Testis (tissue), 3 donors: Measurements from ENCODE around the gene PLSCR4. TPM values are rescaled to one million over a fixed set of nuclear protein-coding genes. Genes with fewer than 3 reads are reported as not detected.

Source experiments
- DNase-seq: peaks from one replicate; pipeline ENCODE4 v3.0.0-alpha.2; 2019
- H3K27ac ChIP-seq, 2 donors: fragments of 200-600 bp; sonication (generic); one replicate each; pipeline ENCODE4 v1.5.1; 2019
- H3K27me3 ChIP-seq: fragments of 200-600 bp; sonication (generic); one replicate; pipeline ENCODE4 v1.5.1; 2019
- H3K36me3 ChIP-seq: fragments of 200-600 bp; sonication (generic); one replicate; pipeline ENCODE4 v1.5.1; 2017; ENCODE audit warnings: low read depth; ENCODE audit errors: missing control alignments
- H3K4me1 ChIP-seq: fragments of 200-600 bp; sonication (generic); one replicate; pipeline ENCODE4 v1.5.1; 2019
- H3K4me3 ChIP-seq, 2 donors: fragments of 200-600 bp; sonication (generic); one replicate each; pipeline ENCODE4 v1.5.1; 2017 to 2019
- H3K9me3 ChIP-seq: fragments of 200-600 bp; sonication (generic); one replicate; pipeline ENCODE4 v1.5.1; 2017
- POLR2A ChIP-seq: fragments of 450-650 bp; IDR thresholded peaks from one replicate; pipeline ENCODE4 v1.6.1; 2017; ENCODE audit warnings: antibody characterized with exemption, mild to moderate bottlenecking, moderate library complexity
- WGBS, 2 donors: methylation state at CpG; one replicate each; pipeline ENCODE4 v1.1.5; 2018; 5-methylcytosine and 5-hydroxymethylcytosine counted together
- intact Hi-C: fragments of 100-400 bp; cut with DNase I; formaldehyde crosslinking; loops from one replicate; pipeline ENCODE4 v1.15.1; 2023; ENCODE audit warnings: low total_unique reads
- polyA plus RNA-seq: library from polyadenylated mRNA; stranded (reverse); fragments of 350-450 nt; fragmentation: Illumina TruSeq; extraction: RNeasy Lipid Tissue Mini Kit (QIAGEN cat#74804); gene quantifications from one replicate; pipeline ENCODE4 v1.2.3, GENCODE V29; 2014; ENCODE audit warnings: low read depth, low replicate concordance; ENCODE audit not compliant: insufficient read depth
- total RNA-seq, 2 donors: library from RNA; depleted of rRNA; stranded (reverse); fragments of >200 nt; gene quantifications; one replicate each; pipeline ENCODE4 v1.2.3, GENCODE V29; 2016
- TF ChIP-seq, protein P1 (sequence below), 3 experiments: fragments of 450-650 bp in 2 of 3; fragments of 200-600 bp in 1 of 3; sonication (generic) in 1 of 3; IDR thresholded peaks; one replicate each; pipeline ENCODE4 v1.5.1; 2016 to 2019; ENCODE audit warnings: antibody characterized with exemption in 3 of 3, mild to moderate bottlenecking in 2 of 3, moderate library complexity in 1 of 3

Gene PLSCR4
- total and polyA plus RNA-seq, 3 donors from 2014 or later, result 42.5 to 96.3 (median 89.1) TPM

DNA sequence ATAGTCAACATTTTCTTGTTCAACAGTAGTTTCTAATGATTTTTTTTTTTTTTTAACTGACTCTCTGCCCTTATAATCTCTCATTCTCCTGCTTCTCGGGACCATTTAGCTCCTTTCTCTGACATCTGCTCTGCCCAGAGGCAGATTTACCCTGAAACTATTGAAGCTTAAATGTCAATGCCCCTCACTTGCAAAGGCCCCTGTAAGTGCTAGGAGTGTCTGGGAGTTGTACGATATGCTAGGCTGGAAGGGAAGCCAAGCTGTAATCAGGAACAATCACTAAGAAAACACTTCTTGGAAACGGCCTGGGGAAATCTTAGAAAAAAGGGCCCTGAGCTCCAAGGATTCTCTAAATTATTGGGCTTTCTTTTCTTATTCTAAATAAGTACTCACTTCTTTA, 84.1 kb downstream of the PLSCR4 start:
- intact Hi-C loops, result no loop called here
- no peaks in the 10 kb centered on the region for H3K36me3 ChIP-seq
- no peak overlapping the region for H3K27ac ChIP-seq
- H3K9me3 ChIP-seq, result no peaks in the 10 kb centered on the region
- no peaks in the 10 kb centered on the region for H3K4me1 ChIP-seq
- WGBS, 2 donors, result 47 to 58% methylated on average over 3 of the region's 3 CpGs
- no peak overlapping the region for H3K4me3 ChIP-seq
- TF ChIP-seq, protein P1, sequence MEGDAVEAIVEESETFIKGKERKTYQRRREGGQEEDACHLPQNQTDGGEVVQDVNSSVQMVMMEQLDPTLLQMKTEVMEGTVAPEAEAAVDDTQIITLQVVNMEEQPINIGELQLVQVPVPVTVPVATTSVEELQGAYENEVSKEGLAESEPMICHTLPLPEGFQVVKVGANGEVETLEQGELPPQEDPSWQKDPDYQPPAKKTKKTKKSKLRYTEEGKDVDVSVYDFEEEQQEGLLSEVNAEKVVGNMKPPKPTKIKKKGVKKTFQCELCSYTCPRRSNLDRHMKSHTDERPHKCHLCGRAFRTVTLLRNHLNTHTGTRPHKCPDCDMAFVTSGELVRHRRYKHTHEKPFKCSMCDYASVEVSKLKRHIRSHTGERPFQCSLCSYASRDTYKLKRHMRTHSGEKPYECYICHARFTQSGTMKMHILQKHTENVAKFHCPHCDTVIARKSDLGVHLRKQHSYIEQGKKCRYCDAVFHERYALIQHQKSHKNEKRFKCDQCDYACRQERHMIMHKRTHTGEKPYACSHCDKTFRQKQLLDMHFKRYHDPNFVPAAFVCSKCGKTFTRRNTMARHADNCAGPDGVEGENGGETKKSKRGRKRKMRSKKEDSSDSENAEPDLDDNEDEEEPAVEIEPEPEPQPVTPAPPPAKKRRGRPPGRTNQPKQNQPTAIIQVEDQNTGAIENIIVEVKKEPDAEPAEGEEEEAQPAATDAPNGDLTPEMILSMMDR (IDR thresholded peaks at IDR 0.05), result no peak
- no peak for TF ChIP-seq POLR2A
- DNase-seq, result no peak
- H3K27me3 ChIP-seq, result no peaks in the 10 kb centered on the region

DNA sequence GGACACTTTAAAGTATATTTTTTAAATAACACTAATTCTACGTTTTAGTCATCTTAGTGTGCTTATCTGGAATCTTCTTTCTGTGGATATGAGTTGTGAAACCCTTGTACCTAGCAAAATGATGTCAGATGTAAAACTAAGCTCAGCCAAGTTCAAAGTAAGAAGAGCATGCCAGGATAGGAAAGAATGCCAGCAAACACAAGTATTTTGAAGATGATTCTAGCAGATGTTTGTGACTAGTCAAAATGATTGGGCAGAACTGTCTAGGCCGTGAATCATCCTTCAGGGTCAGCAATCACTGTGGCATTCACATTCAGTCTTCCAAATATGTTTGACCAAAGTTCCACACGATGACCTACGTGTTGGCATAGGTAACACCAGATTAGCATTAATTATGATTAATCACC, 84.5 kb downstream of the PLSCR4 start:
- intact Hi-C loops, result no loop called here
- WGBS, 2 donors, result 69 to 73% methylated on average over 4 of the region's 4 CpGs
- TF ChIP-seq POLR2A, result no peak
- no peak for DNase-seq
- no peaks in the 10 kb centered on the region for H3K9me3 ChIP-seq
- no peaks in the 10 kb centered on the region for H3K36me3 ChIP-seq
- no peak overlapping the region for H3K27ac ChIP-seq
- no peaks in the 10 kb centered on the region for H3K4me1 ChIP-seq
- H3K4me3 ChIP-seq, result no peak overlapping the region
- no peaks in the 10 kb centered on the region for H3K27me3 ChIP-seq

DNA sequence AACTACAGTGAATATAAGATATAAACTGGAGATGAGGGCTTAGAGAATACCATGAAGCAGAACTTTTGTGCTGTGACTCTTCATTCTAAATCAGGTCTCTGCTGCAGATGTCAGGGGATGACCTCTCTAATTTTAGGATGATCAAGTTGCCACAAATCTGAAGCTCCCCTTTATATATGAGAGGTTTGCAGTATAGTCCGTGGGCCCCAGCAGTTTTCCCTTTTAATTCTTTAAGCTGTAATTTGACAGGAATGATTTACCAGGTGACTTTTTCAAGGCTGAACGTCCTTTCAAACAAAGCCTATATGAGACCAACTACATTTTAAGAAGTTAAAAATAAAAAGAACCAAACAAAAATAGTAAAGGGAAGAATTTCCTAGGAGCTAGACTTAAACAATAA, 85.0 kb downstream of the PLSCR4 start:
- Histone ChIP-seq H3K4me3 (no peak overlapping the region), H3K27me3 (no peaks in the 10 kb centered on the region), H3K4me1 (no peaks in the 10 kb centered on the region), H3K9me3 (no peaks in the 10 kb centered on the region), H3K36me3 (no peaks in the 10 kb centered on the region), H3K27ac (no peak overlapping the region)
- whole genome bisulfite sequencing, 2 donors, result 80 to 89% methylated on average over 2 of the region's 2 CpGs
- DNase-seq, result no peak
- no peak for TF ChIP-seq POLR2A
- TF ChIP-seq, protein P1 (IDR thresholded peaks at IDR 0.05), result no peak
- intact Hi-C loops, result no loop called here

DNA sequence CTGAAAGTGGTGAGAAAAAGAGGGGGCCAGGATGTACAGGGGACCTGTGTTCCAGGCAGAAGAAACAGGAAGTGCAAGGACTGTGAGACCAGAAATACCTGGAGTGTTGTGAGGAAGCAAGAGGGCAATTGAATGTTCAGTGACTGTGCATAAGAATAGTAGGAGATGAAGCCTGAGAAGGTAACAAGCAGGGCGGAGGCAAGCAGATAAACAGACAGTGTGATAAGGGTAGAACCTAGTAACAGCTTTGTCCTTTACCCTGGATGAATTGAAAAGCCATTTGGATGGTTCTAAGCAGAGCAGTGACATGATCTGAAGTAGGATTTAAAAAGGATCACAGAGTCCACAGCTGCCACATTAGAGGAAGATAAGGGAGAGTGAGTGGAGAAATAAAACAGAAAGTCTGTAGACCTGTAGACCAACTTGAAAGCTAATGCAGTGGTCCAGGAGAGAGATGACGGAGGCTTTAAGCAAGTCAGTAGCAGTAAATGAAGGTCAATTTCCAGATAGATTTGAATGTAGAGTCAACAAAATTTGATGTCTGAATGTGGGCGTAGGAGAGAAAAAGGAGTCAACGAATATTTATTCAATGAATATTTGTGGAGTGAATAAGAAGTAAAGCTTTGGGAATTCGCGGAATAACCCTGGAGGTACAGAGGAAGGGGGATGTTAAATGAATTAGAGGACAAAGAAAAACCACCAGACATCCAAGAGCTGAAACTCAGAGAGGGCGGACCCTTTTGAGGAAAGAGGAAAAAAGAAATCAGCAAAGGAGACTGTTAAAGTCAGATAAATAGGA, 85.7 kb downstream of the PLSCR4 start:
- Histone ChIP-seq H3K27ac (no peak overlapping the region), H3K36me3 (no peaks in the 10 kb centered on the region), H3K9me3 (no peaks in the 10 kb centered on the region), H3K4me1 (no peaks in the 10 kb centered on the region), H3K27me3 (no peaks in the 10 kb centered on the region), H3K4me3 (no peak overlapping the region)
- intact Hi-C loops, result no loop called here
- TF ChIP-seq, protein P1 (IDR thresholded peaks at IDR 0.05), result no peak
- no peak for TF ChIP-seq POLR2A
- 90 to 93% methylated on average over 7 of the region's 7 CpGs for WGBS, 2 donors
- DNase-seq, result no peak

DNA sequence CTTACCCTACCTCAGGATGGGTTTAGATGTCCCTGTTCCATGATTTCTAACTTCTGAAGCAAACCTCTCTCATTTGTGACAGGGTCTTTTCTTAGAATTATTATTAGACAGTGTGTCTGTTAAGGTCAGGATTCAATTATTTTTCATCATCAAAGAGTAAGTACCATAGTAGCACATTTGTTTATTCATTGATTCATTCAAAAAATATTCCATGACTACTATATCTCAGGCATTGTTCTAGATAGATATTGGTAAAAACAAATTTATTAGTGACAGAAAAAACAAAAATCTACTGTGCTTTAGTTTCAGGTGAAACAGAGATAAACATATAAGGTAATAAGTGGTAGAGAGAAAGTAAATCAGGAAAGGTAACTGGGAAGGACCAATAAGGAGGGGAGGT, 86.4 kb downstream of the PLSCR4 start:
- H3K27me3 ChIP-seq, result no peaks in the 10 kb centered on the region
- H3K36me3 ChIP-seq, result no peaks in the 10 kb centered on the region
- no peaks in the 10 kb centered on the region for H3K9me3 ChIP-seq
- H3K4me3 ChIP-seq, result no peak overlapping the region
- TF ChIP-seq POLR2A, result no peak
- TF ChIP-seq, protein P1 (IDR thresholded peaks at IDR 0.05), result no peak
- H3K27ac ChIP-seq, result no peak overlapping the region
- no peak for DNase-seq
- intact Hi-C loops, result no loop called here
- H3K4me1 ChIP-seq, result no peaks in the 10 kb centered on the region
